ENCODE data around the gene RBP5. TPM values are rescaled to one million over a fixed set of nuclear protein-coding genes. Genes with fewer than 3 reads are reported as not detected.

Gene RBP5
- total and polyA plus RNA-seq, 9 of the 15 experiments (the other 6 are each of a cell fraction or from before 2014, with no cell fraction given): 8.6 to 22.5 (median 11.4) TPM

DNA sequence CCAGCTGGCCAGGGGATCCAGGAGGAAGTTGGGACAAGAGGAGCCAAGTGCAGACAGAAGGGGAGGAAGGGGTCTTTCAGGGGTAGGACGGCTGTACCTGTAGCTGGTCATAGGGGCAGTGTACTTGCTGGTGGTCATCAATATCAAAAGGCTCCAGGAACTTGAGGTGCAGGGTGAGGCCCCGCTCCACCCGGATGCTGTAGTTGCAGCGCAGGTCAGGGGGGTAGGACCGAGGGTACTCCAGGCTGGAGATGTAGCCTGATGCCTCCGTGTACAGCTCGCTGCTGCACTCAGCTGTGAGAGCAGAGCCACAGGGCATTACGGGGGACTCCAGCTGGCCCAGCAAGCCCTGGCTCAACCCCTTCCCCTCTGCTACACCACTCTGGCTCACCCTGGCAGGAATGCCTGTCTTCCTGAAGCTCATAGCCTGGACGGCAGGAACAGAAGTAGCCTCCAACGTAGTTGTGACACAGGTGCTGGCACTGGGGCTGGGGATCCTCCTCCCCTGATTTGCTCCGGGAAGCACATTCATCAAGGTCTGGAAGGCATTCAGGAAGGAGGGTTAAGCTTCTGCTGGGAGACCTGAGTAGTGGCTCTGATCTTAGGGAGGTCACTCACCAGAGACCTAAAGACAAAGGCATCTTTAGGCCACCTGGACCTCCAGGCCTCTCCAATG is 39.4 kb downstream of the RBP5 start (continued):
- no peak for TF ChIP-seq SMARCC2 (IDR thresholded peaks at IDR 0.05; ENCODE audit: low read depth)
- TF ChIP-seq HMG20B (CRISPR knock-in tag; IDR thresholded peaks at IDR 0.05): no peak
- TF ChIP-seq PHF8 (IDR thresholded peaks at IDR 0.05; ENCODE audit: borderline replicate concordance, low read length): no peak
- no peak for TF ChIP-seq ZNF41 (CRISPR knock-in tag; conservative IDR thresholded peaks at IDR 0.05)
- TF ChIP-seq, protein P1, sequence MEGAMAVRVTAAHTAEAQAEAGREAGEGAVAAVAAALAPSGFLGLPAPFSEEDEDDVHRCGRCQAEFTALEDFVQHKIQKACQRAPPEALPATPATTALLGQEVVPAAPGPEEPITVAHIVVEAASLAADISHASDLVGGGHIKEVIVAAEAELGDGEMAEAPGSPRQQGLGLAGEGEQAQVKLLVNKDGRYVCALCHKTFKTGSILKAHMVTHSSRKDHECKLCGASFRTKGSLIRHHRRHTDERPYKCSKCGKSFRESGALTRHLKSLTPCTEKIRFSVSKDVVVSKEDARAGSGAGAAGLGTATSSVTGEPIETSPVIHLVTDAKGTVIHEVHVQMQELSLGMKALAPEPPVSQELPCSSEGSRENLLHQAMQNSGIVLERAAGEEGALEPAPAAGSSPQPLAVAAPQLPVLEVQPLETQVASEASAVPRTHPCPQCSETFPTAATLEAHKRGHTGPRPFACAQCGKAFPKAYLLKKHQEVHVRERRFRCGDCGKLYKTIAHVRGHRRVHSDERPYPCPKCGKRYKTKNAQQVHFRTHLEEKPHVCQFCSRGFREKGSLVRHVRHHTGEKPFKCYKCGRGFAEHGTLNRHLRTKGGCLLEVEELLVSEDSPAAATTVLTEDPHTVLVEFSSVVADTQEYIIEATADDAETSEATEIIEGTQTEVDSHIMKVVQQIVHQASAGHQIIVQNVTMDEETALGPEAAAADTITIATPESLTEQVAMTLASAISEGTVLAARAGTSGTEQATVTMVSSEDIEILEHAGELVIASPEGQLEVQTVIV (CRISPR knock-in tag; IDR thresholded peaks at IDR 0.05; ENCODE audit: borderline replicate concordance): no peak
- TF ChIP-seq, protein P2, sequence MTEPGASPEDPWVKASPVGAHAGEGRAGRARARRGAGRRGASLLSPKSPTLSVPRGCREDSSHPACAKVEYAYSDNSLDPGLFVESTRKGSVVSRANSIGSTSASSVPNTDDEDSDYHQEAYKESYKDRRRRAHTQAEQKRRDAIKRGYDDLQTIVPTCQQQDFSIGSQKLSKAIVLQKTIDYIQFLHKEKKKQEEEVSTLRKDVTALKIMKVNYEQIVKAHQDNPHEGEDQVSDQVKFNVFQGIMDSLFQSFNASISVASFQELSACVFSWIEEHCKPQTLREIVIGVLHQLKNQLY (CRISPR knock-in tag; conservative IDR thresholded peaks at IDR 0.05): no peak
- TF ChIP-seq, protein P3, sequence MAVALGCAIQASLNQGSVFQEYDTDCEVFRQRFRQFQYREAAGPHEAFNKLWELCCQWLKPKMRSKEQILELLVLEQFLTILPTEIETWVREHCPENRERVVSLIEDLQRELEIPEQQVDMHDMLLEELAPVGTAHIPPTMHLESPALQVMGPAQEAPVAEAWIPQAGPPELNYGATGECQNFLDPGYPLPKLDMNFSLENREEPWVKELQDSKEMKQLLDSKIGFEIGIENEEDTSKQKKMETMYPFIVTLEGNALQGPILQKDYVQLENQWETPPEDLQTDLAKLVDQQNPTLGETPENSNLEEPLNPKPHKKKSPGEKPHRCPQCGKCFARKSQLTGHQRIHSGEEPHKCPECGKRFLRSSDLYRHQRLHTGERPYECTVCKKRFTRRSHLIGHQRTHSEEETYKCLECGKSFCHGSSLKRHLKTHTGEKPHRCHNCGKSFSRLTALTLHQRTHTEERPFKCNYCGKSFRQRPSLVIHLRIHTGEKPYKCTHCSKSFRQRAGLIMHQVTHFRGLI (CRISPR knock-in tag; IDR thresholded peaks at IDR 0.05): no peak
- TF ChIP-seq, protein P4, sequence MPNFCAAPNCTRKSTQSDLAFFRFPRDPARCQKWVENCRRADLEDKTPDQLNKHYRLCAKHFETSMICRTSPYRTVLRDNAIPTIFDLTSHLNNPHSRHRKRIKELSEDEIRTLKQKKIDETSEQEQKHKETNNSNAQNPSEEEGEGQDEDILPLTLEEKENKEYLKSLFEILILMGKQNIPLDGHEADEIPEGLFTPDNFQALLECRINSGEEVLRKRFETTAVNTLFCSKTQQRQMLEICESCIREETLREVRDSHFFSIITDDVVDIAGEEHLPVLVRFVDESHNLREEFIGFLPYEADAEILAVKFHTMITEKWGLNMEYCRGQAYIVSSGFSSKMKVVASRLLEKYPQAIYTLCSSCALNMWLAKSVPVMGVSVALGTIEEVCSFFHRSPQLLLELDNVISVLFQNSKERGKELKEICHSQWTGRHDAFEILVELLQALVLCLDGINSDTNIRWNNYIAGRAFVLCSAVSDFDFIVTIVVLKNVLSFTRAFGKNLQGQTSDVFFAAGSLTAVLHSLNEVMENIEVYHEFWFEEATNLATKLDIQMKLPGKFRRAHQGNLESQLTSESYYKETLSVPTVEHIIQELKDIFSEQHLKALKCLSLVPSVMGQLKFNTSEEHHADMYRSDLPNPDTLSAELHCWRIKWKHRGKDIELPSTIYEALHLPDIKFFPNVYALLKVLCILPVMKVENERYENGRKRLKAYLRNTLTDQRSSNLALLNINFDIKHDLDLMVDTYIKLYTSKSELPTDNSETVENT (CRISPR knock-in tag; IDR thresholded peaks at IDR 0.05): no peak
- TF ChIP-seq POU5F1 (IDR thresholded peaks at IDR 0.05; ENCODE audit: borderline replicate concordance, low read depth, low read length, partially characterized antibody): no peak
- no peak for TF ChIP-seq POLR2AphosphoS2 (IDR thresholded peaks at IDR 0.05; ENCODE audit: low read length)
- TF ChIP-seq JUNB (CRISPR knock-in tag; conservative IDR thresholded peaks at IDR 0.05): no peak
